Kidney (tissue), 14 donors: ENCODE data around the gene BTG1. TPM values are rescaled to one million over a fixed set of nuclear protein-coding genes. Genes with fewer than 3 reads are reported as not detected.

Experiments
- DNase-seq, 5 donors: peaks; one replicate each; pipeline ENCODE4 v3.0.0-alpha.2; 2013 to 2020
- FAIRE-seq: peaks from 2 replicates; lab custom pipeline; 2012; peaks lifted over from hg19 to GRCh38; lab: Jason Lieb, UNC
- H3K27ac ChIP-seq, 2 donors: one replicate each; pipeline ENCODE4 v1.7.0; 2013; ENCODE audit warnings: low read depth in 2 of 2, low read length in 2 of 2, inconsistent platforms in 1 of 2
- H3K27me3 ChIP-seq: one replicate; pipeline ENCODE4 v1.7.1; 2013; ENCODE audit warnings: low read length, inconsistent platforms; ENCODE audit not compliant: control insufficient read depth, insufficient read depth
- H3K36me3 ChIP-seq, 3 donors: one replicate each; pipeline versions ENCODE4 v1.7.0 to v1.7.1; 2013; ENCODE audit warnings: low read length in 3 of 3, control low read depth in 1 of 3, inconsistent platforms in 1 of 3; ENCODE audit not compliant: insufficient read depth in 3 of 3, control insufficient read depth in 2 of 3
- H3K4me1 ChIP-seq, 3 donors: one replicate each; pipeline versions ENCODE4 v1.7.0 to v1.7.1; 2013; ENCODE audit warnings: low read length in 3 of 3, inconsistent platforms in 1 of 3, low read depth in 1 of 3; ENCODE audit not compliant: control insufficient read depth in 2 of 3, insufficient read depth in 2 of 3
- H3K4me3 ChIP-seq, 3 donors: one replicate each; pipeline versions ENCODE4 v1.7.0 to v1.8.1; 2013; ENCODE audit warnings: low read length in 3 of 3, control low read depth in 1 of 3, inconsistent platforms in 1 of 3
- H3K9ac ChIP-seq, 3 donors: one replicate each; pipeline versions ENCODE4 v1.7.0 to v1.7.1; 2013; ENCODE audit warnings: low read length in 3 of 3, control low read depth in 1 of 3, inconsistent platforms in 1 of 3
- H3K9me3 ChIP-seq, 3 donors: one replicate each; pipeline versions ENCODE4 v1.7.0 to v1.7.1; 2013; ENCODE audit warnings: low read length in 3 of 3, control low read depth in 1 of 3, inconsistent platforms in 1 of 3; ENCODE audit not compliant: control insufficient read depth in 2 of 3, insufficient read depth in 1 of 3
- CTCF ChIP-seq: IDR thresholded peaks from 3 replicates; pipeline ENCODE4 v1.5.1; 2012; ENCODE audit warnings: mild to moderate bottlenecking, moderate library complexity, borderline replicate concordance; ENCODE audit not compliant: insufficient read depth; ENCODE audit errors: extremely low read depth
- intact Hi-C: fragments of 100-400 bp; cut with DNase I; formaldehyde crosslinking; loops from one replicate; pipeline ENCODE4 v1.11.1; 2022
- polyA plus RNA-seq: library from polyadenylated mRNA; stranded (reverse); fragments of 350-450 nt; fragmentation: Illumina TruSeq; extraction: RNeasy Lipid Tissue Mini Kit (QIAGEN cat#74804); gene quantifications from one replicate; pipeline ENCODE4 v1.2.3, GENCODE V29; 2014; ENCODE audit warnings: low read depth, low replicate concordance; ENCODE audit not compliant: insufficient read depth
- total RNA-seq: library from RNA; stranded (reverse); fragmentation: NEBNext Ultra II Directional; extraction: Animal tissue kit (Norgen Biotek cat#: 25700); gene quantifications from one replicate; pipeline ENCODE4 v1.2.1, GENCODE V29; 2021
- donor health status: control.
- donor health status: control.
- donor health status: control.
- donor health status: control.
- donor health status: control.
- donor health status: DM: yes; HTN: yes; CAD: no.
- donor health status: Normal renal cell carcinoma (clear cell type).

The BTG1 gene
- total and polyA plus RNA-seq, 2 donors from 2014 or later: 59.9 to 173 TPM

GRCh38 chr12:92133795-92134637 is 11.6 kb downstream of the BTG1 start:
- DNase-seq: no peak
- Histone ChIP-seq H3K9ac (no peak overlapping the region), H3K36me3 (no peaks in the 10 kb centered on the region), H3K9me3 (no peaks in the 10 kb centered on the region), H3K4me1 (peaks cover 2 to 39% (median 24%) of the 10 kb centered on the region in 3 donors), H3K27ac (peak overlapping the region in 1 of 2 donors; percentile 52), H3K27me3 (no peaks in the 10 kb centered on the region), H3K4me3 (no peak overlapping the region)
- intact Hi-C loops: no loop called here
- no peak for TF ChIP-seq CTCF
- no peak for FAIRE-seq

- H3K4me3 ChIP-seq: no peak overlapping the region
- H3K9ac ChIP-seq: no peak overlapping the region
- intact Hi-C loops: no loop called here
- no peak for TF ChIP-seq CTCF
- H3K9me3 ChIP-seq: no peaks in the 10 kb centered on the region
- FAIRE-seq (no peak), DNase-seq (no peak)
- no peaks in the 10 kb centered on the region for H3K36me3 ChIP-seq
- peaks cover 2 to 31% (median 24%) of the 10 kb centered on the region in 3 donors for H3K4me1 ChIP-seq
- H3K27ac ChIP-seq: no peak overlapping the region
- no peaks in the 10 kb centered on the region for H3K27me3 ChIP-seq
Measured at GRCh38 chr12:92133171-92133570, 12.5 kb downstream of the BTG1 start.

GRCh38 chr12:92132288-92132687 is 13.4 kb downstream of the BTG1 start:
- Histone ChIP-seq H3K27ac (no peak overlapping the region), H3K9me3 (no peaks in the 10 kb centered on the region), H3K36me3 (no peaks in the 10 kb centered on the region), H3K4me3 (no peak overlapping the region), H3K4me1 (peaks cover 2 to 28% (median 21%) of the 10 kb centered on the region in 3 donors), H3K27me3 (no peaks in the 10 kb centered on the region), H3K9ac (no peak overlapping the region)
- intact Hi-C loops: no loop called here
- no peak for DNase-seq
- TF ChIP-seq CTCF: no peak
- no peak for FAIRE-seq
